Glutamatergic neuron (in vitro differentiated cells): ENCODE measurements around the gene LTB4R2. TPM values are rescaled to one million over a fixed set of nuclear protein-coding genes. Genes with fewer than 3 reads are reported as not detected.

Experiments
- DNase-seq: peaks from one replicate; pipeline ENCODE4 v3.0.0; 2022
- H3K27ac Mint-ChIP-seq: one replicate; pipeline ENCODE4 v1.8.0; 2020; ENCODE audit warnings: mild to moderate bottlenecking, mixed read lengths, inconsistent platforms; ENCODE audit not compliant: unreplicated experiment
- H3K27me3 Mint-ChIP-seq: one replicate; pipeline ENCODE4 v1.8.0; 2020; ENCODE audit warnings: mild to moderate bottlenecking, moderate library complexity, mixed read lengths, inconsistent platforms; ENCODE audit not compliant: unreplicated experiment
- H3K36me3 Mint-ChIP-seq: one replicate; pipeline ENCODE4 v1.8.0; 2020; ENCODE audit warnings: mild to moderate bottlenecking, mixed read lengths, inconsistent platforms; ENCODE audit not compliant: unreplicated experiment
- H3K4me1 Mint-ChIP-seq: one replicate; pipeline ENCODE4 v1.8.0; 2020; ENCODE audit warnings: mild to moderate bottlenecking, low read depth, mixed read lengths, inconsistent platforms; ENCODE audit not compliant: unreplicated experiment
- H3K4me3 Mint-ChIP-seq: one replicate; pipeline ENCODE4 v1.8.0; 2020; ENCODE audit warnings: mild to moderate bottlenecking, mixed read lengths, inconsistent platforms; ENCODE audit not compliant: unreplicated experiment
- H3K9me3 Mint-ChIP-seq: one replicate; pipeline ENCODE4 v1.8.0; 2020; ENCODE audit warnings: mild to moderate bottlenecking, moderate library complexity, mixed read lengths, inconsistent platforms; ENCODE audit not compliant: unreplicated experiment
- total RNA-seq: library from RNA; stranded (reverse); fragmentation: NEBNext Ultra II Directional; extraction: Animal tissue kit (Norgen Biotek cat#: 25700); gene quantifications from one replicate; pipeline ENCODE4 v1.2.1, GENCODE V29; 2021; ENCODE audit not compliant: unreplicated experiment
- TF ChIP-seq, protein P1 (sequence below): fragments of 200-600 bp; sonication (generic); IDR thresholded peaks from one replicate; pipeline ENCODE4 v1.5.0; 2021; ENCODE audit not compliant: partially characterized antibody, unreplicated experiment

LTB4R2 gene
- total RNA-seq, 1 donor from 2014 or later: 8.9 TPM

DNA sequence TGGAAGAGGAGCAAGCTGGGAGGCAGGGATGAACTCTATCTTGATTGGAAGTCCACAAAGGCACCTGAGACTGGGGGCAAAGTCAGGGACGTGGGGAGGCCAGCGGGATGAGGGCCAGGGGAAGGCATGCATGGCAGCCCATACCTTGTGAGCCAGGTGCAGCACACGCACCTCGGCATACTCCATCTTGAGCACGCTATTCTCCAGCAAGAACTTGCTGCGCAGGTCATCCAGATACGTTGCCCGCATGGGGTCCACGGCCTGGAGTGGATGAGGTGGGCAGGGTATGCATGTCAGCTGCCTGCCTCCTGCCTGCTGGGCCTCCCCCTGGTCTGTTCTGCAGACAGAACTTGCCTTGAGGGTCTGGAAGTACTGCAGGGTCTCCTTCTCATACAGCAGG, 42.4 kb upstream of the LTB4R2 start:
- DNase-seq: no peak
- H3K4me1 Mint-ChIP-seq: peaks cover 4% of the 10 kb centered on the region
- no peaks in the 10 kb centered on the region for H3K9me3 Mint-ChIP-seq
- H3K36me3 Mint-ChIP-seq: peaks cover 4% of the 10 kb centered on the region
- TF ChIP-seq, protein P1, sequence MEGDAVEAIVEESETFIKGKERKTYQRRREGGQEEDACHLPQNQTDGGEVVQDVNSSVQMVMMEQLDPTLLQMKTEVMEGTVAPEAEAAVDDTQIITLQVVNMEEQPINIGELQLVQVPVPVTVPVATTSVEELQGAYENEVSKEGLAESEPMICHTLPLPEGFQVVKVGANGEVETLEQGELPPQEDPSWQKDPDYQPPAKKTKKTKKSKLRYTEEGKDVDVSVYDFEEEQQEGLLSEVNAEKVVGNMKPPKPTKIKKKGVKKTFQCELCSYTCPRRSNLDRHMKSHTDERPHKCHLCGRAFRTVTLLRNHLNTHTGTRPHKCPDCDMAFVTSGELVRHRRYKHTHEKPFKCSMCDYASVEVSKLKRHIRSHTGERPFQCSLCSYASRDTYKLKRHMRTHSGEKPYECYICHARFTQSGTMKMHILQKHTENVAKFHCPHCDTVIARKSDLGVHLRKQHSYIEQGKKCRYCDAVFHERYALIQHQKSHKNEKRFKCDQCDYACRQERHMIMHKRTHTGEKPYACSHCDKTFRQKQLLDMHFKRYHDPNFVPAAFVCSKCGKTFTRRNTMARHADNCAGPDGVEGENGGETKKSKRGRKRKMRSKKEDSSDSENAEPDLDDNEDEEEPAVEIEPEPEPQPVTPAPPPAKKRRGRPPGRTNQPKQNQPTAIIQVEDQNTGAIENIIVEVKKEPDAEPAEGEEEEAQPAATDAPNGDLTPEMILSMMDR: no peak
- peaks cover 13% of the 10 kb centered on the region for H3K27me3 Mint-ChIP-seq
- H3K27ac Mint-ChIP-seq: no peak overlapping the region
- H3K4me3 Mint-ChIP-seq: no peak overlapping the region

- H3K27me3 Mint-ChIP-seq: peaks cover 13% of the 10 kb centered on the region
- DNase-seq: no peak
- no peak overlapping the region for H3K27ac Mint-ChIP-seq
- H3K36me3 Mint-ChIP-seq: peaks cover 4% of the 10 kb centered on the region
- TF ChIP-seq, protein P1: no peak
- H3K4me3 Mint-ChIP-seq: no peak overlapping the region
- peaks cover 4% of the 10 kb centered on the region for H3K4me1 Mint-ChIP-seq
- peaks cover 2% of the 10 kb centered on the region for H3K9me3 Mint-ChIP-seq
Measured at GRCh38 chr14:24268225-24268624, 41.7 kb upstream of the LTB4R2 start.

DNA sequence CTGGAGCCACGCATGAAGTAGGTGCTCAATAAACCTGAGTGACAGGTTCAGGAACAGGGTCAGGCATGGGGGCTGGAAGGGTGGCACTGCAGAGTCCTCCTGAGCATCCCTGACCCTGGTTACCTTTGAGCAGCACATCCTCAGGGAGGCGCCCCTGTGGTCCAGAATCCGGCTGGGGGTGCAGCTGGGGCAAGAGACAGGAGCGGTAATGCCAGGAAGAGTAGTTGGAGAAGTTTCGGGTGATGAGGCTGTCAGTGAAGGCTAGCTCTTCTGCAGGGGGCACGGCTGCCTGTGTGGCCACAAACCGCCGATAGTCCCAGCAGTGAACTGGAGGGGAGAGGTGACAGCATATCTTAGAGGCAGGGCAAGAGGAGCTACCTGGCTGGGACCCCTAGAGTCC, 40.6 kb upstream of the LTB4R2 start:
- TF ChIP-seq, protein P1: no peak
- Mint-ChIP-seq H3K36me3 (peaks cover 4% of the 10 kb centered on the region), H3K27me3 (peaks cover 13% of the 10 kb centered on the region), H3K4me1 (peaks cover 4% of the 10 kb centered on the region), H3K27ac (no peak overlapping the region), H3K4me3 (no peak overlapping the region), H3K9me3 (peaks cover 2% of the 10 kb centered on the region)
- no peak for DNase-seq

DNA sequence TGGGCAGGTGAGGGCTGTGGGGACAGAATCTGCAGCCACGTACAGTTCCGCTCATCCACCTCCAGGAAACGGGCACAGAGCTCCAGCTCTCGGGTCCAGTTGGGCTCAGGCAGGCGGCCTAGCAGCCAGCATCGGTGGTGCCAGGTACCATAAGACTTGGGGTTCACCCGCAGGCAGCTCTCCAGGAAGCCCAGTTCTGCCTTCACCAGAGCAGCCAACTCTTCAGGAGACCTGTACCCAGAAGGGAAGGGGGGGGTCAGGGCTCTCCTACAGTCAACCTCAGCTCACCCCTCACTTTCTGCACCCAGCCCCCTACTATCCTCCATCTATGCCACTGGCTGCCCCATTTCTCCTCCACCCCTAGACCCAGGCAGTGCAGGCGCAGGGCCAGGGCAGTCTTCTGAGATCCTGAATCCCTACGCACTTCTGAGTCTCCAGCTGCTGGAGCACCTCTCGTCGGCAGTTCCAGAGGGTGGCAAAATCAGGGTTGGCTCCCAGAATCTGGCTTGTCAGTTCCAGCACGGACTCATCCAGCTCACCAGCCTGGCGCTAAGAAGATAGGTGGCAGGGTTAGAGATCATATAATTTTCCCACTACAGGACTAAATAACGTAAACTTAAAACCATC, 39.9 kb upstream of the LTB4R2 start:
- no peak for DNase-seq
- H3K27ac Mint-ChIP-seq: no peak overlapping the region
- peaks cover 4% of the 10 kb centered on the region for H3K4me1 Mint-ChIP-seq
- H3K36me3 Mint-ChIP-seq: peaks cover 4% of the 10 kb centered on the region
- H3K27me3 Mint-ChIP-seq: peaks cover 13% of the 10 kb centered on the region
- H3K4me3 Mint-ChIP-seq: peak overlapping the region; percentile 88
- TF ChIP-seq, protein P1: no peak
- H3K9me3 Mint-ChIP-seq: peaks cover 2% of the 10 kb centered on the region

DNA sequence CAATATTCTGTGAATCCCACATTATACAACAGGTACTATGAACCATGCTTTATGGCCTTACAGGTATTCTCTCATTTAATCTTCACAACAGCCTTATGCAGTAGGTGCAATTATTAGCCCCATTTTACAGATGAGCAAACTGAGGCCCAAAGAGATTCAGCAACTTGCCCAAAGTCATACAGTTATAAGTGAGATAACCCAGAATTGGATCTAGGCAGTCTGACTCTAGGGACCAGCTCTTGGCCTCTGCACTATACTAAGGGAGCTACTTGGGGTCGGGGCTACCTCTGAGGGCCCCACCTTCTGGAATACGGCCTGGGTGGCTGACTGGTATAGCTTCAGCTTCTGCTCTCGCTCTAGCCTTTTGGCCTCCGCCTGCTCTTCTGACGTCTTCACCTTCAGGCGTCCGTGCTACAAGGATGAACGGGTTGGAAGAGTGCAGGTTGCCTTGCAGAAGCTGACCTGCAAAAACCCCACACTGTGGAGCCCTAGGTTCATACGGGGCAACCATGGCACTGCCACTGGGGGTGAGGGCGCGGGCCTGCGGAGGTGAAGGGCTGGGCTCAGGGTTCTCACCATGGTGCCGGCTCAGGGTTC, 39.3 kb upstream of the LTB4R2 start:
- Mint-ChIP-seq H3K36me3 (peaks cover 4% of the 10 kb centered on the region), H3K27ac (peak overlapping the region; percentile 75), H3K27me3 (peaks cover 13% of the 10 kb centered on the region), H3K9me3 (peaks cover 2% of the 10 kb centered on the region), H3K4me1 (peaks cover 4% of the 10 kb centered on the region), H3K4me3 (peak overlapping the region; percentile 88)
- DNase-seq: no peak
- TF ChIP-seq, protein P1: no peak
